Measurements from ENCODE around the gene PEBP1. TPM values are rescaled to one million over a fixed set of nuclear protein-coding genes. Genes with fewer than 3 reads are reported as not detected.

Gene PEBP1
- total and polyA plus RNA-seq, 2 of the 4 experiments (the other 2 are of a cell fraction) = 129 to 161 TPM

- Histone ChIP-seq H3K9me3 (ENCODE audit: control insufficient read depth, insufficient read depth, low read length) (no peaks in the 10 kb centered on the region), H3K4me3 (ENCODE audit: insufficient read depth, low read depth, low read length) (no peak overlapping the region), H2BK15ac (ENCODE audit: low read depth, low read length) (no peak overlapping the region), H3K14ac (replicated peaks; ENCODE audit: low read depth, low read length) (no peak overlapping the region), H3K18ac (ENCODE audit: low read depth, low read length) (no peak overlapping the region), H2AK9ac (replicated peaks; ENCODE audit: low read depth, low read length, poor library complexity) (no peak overlapping the region), H3K27me3 (ENCODE audit: control insufficient read depth, insufficient read depth, low read length) (no peaks in the 10 kb centered on the region), H3K79me1 (ENCODE audit: low read depth in 1 of 2, low read length in 2 of 2) (peaks cover 17 to 33% of the 10 kb centered on the region in 2 experiments), H3K27ac (ENCODE audit: insufficient read depth, low read length) (no peak overlapping the region), H4K5ac (ENCODE audit: low read depth, low read length) (no peak overlapping the region), H3K4me1 (ENCODE audit: control insufficient read depth, insufficient read depth, low read length) (no peaks in the 10 kb centered on the region), H2BK120ac (ENCODE audit: low read depth, low read length) (no peak overlapping the region), H4K20me1 (ENCODE audit: insufficient read depth, low read length) (peaks cover 4% of the 10 kb centered on the region; the same call in 1 of the 2 replicates), H3K4ac (ENCODE audit: low read depth, low read length) (no peak overlapping the region), H3K56ac (ENCODE audit: extremely low read depth, insufficient read depth, low read length) (no peak overlapping the region), H3K9me1 (ENCODE audit: insufficient read depth, low read length) (peaks cover 6% of the 10 kb centered on the region), H4K8ac (ENCODE audit: low read depth in 2 of 2, low read length in 2 of 2) (no peak overlapping the region), H4K91ac (ENCODE audit: insufficient read depth, low read depth, low read length) (no peak overlapping the region), H3K9ac (ENCODE audit: low read depth, low read length) (no peak overlapping the region), H2AFZ (replicated peaks; ENCODE audit: low read length, poor library complexity) (no peak overlapping the region), H2BK20ac (ENCODE audit: low read depth, low read length) (no peak overlapping the region), H2BK5ac (ENCODE audit: low read depth, low read length, poor library complexity, severe bottlenecking) (no peak overlapping the region), H3K23ac (ENCODE audit: low read depth, low read length) (no peak overlapping the region), H3K36me3 (ENCODE audit: control insufficient read depth, insufficient read depth, low read length) (peaks cover 13% of the 10 kb centered on the region), H3K4me2 (ENCODE audit: low read depth, low read length) (no peak overlapping the region), H2AK5ac (ENCODE audit: low read depth, low read length) (no peak overlapping the region)
- dilution Hi-C loops (cut with HindIII; ENCODE audit: low sequenced_read_pairs, unreplicated experiment) (no loop called here), in situ Hi-C loops (cut with MboI; ENCODE audit: low sequenced_read_pairs) (loop anchor here (5.0 kb wide), 1 partner anchor 189 kb away; the partner anchor contains the start of gene TAOK3), intact Hi-C loops (cut with micrococcal nuclease) (no loop called here)
- TF ChIP-seq ELK1 (IDR thresholded peaks at IDR 0.05; ENCODE audit: borderline replicate concordance, low read depth, low read length) (no peak), RFX5 (IDR thresholded peaks at IDR 0.05; ENCODE audit: low read depth, low read length) (no peak), CEBPB (IDR thresholded peaks at IDR 0.05; ENCODE audit: low read depth, low read length) (no peak)
- no TSS peak for BruUV-seq (replicated peaks)
- ATAC-seq (ENCODE audit: low read depth) (no peak), DNase-seq (no peak)
- ChIA-PET CTCF (interaction anchor here (0.6 to 6.3 kb wide), 3 partner anchors 45 to 194 kb away, joined by 3 to 65 read pairs (median 10); partner anchors contain the start of genes SUDS3 and TAOK3), POLR2A (ENCODE audit: unreplicated experiment) (no interaction called here)
Observed at GRCh38 chr12:118183155-118183554, 47.2 kb downstream of the PEBP1 start.

Data from IMR-90 (cell line).